Panc1 (cell line): ENCODE results near the gene MAP2K7.

Experiments used
- SIN3A ChIP-seq: IDR thresholded peaks from 2 replicates; pipeline ENCODE4 v1.6.1; 2012; ENCODE audit warnings: low read depth, mild to moderate bottlenecking, low read length, moderate library complexity, borderline replicate concordance; ENCODE audit not compliant: insufficient read depth
- TCF7L2 ChIP-seq: IDR thresholded peaks from 2 replicates; pipeline ENCODE4 v1.6.1; 2011; ENCODE audit warnings: mild to moderate bottlenecking, low read depth, low read length, inconsistent platforms
- TF ChIP-seq, protein P1 (sequence below): fragments of 450-650 bp; IDR thresholded peaks from 2 replicates; pipeline ENCODE4 v1.5.1; 2017; ENCODE audit warnings: mild to moderate bottlenecking
- TF ChIP-seq, protein P2 (sequence below), 2 experiments: IDR thresholded peaks; 2 replicates each; pipeline ENCODE4 v1.6.1; 2011 to 2012; ENCODE audit warnings: low read depth in 2 of 2, control low read depth in 1 of 2, low read length in 1 of 2, mild to moderate bottlenecking in 1 of 2, moderate library complexity in 1 of 2; ENCODE audit not compliant: insufficient read depth in 1 of 2

DNA sequence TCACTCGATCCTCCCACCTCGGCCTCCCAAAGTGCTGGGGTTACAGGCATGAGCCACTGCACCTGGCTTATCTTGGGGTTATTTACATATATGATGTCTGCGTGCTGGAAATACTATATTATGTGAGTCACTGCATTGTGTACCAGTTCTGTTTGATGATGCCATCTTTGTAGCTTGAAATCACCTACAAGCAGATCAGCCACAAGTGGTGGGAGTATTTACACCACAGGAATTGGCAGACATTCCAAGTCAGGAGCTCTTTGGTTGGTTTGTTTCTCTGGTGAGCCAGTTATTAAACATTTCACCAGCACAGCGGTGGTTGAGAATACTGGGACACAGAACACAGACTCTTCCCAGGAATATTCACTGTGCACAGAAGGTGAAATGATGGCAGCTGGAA lies 44.3 kb downstream of the MAP2K7 start:
- TF ChIP-seq, protein P1, sequence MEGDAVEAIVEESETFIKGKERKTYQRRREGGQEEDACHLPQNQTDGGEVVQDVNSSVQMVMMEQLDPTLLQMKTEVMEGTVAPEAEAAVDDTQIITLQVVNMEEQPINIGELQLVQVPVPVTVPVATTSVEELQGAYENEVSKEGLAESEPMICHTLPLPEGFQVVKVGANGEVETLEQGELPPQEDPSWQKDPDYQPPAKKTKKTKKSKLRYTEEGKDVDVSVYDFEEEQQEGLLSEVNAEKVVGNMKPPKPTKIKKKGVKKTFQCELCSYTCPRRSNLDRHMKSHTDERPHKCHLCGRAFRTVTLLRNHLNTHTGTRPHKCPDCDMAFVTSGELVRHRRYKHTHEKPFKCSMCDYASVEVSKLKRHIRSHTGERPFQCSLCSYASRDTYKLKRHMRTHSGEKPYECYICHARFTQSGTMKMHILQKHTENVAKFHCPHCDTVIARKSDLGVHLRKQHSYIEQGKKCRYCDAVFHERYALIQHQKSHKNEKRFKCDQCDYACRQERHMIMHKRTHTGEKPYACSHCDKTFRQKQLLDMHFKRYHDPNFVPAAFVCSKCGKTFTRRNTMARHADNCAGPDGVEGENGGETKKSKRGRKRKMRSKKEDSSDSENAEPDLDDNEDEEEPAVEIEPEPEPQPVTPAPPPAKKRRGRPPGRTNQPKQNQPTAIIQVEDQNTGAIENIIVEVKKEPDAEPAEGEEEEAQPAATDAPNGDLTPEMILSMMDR, result no peak
- TF ChIP-seq TCF7L2, result no peak
- TF ChIP-seq SIN3A, result no peak
- TF ChIP-seq, protein P2, sequence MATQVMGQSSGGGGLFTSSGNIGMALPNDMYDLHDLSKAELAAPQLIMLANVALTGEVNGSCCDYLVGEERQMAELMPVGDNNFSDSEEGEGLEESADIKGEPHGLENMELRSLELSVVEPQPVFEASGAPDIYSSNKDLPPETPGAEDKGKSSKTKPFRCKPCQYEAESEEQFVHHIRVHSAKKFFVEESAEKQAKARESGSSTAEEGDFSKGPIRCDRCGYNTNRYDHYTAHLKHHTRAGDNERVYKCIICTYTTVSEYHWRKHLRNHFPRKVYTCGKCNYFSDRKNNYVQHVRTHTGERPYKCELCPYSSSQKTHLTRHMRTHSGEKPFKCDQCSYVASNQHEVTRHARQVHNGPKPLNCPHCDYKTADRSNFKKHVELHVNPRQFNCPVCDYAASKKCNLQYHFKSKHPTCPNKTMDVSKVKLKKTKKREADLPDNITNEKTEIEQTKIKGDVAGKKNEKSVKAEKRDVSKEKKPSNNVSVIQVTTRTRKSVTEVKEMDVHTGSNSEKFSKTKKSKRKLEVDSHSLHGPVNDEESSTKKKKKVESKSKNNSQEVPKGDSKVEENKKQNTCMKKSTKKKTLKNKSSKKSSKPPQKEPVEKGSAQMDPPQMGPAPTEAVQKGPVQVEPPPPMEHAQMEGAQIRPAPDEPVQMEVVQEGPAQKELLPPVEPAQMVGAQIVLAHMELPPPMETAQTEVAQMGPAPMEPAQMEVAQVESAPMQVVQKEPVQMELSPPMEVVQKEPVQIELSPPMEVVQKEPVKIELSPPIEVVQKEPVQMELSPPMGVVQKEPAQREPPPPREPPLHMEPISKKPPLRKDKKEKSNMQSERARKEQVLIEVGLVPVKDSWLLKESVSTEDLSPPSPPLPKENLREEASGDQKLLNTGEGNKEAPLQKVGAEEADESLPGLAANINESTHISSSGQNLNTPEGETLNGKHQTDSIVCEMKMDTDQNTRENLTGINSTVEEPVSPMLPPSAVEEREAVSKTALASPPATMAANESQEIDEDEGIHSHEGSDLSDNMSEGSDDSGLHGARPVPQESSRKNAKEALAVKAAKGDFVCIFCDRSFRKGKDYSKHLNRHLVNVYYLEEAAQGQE (IDR thresholded peaks at IDR 0.05; ENCODE audit: insufficient read depth in 1 of 2, low read depth in 2 of 2, low read length in 1 of 2), result no peak
